HepG2 (cell line): ENCODE results near the gene PA2G4. TPM values are rescaled to one million over a fixed set of nuclear protein-coding genes. Genes with fewer than 3 reads are reported as not detected.

Experiments
- FOXA3 ChIP-seq: IDR thresholded peaks from 2 replicates; pipeline ENCODE4 v1.6.1; 2016; ENCODE audit warnings: missing genetic modification reagents, missing compliant biosample characterization
- FOXK1 ChIP-seq: sonication (generic); formaldehyde crosslinking; IDR thresholded peaks from 2 replicates; pipeline ENCODE4 v1.4.0; 2020; ENCODE audit warnings: low read depth, missing genetic modification reagents, borderline replicate concordance
- FOXM1 ChIP-seq: sonication (generic); formaldehyde crosslinking; IDR thresholded peaks from 2 replicates; pipeline ENCODE4 v1.5.0; 2020; ENCODE audit warnings: missing genetic modification reagents
- GATAD1 ChIP-seq: IDR thresholded peaks from 2 replicates; pipeline ENCODE4 v1.6.1; 2016; ENCODE audit warnings: missing genetic modification reagents, missing compliant biosample characterization
- MED8 ChIP-seq: sonication (generic); formaldehyde crosslinking; IDR thresholded peaks from 2 replicates; pipeline ENCODE4 v1.8.1; 2023; ENCODE audit warnings: mild to moderate bottlenecking, missing genetic modification reagents; ENCODE audit not compliant: insufficient replicate concordance
- MIER2 ChIP-seq: IDR thresholded peaks from 2 replicates; pipeline ENCODE4 v1.6.1; 2016; ENCODE audit warnings: missing biosample characterization, missing genetic modification reagents
- MIXL1 ChIP-seq: IDR thresholded peaks from 2 replicates; pipeline ENCODE4 v1.6.1; 2016
- NFKBIZ ChIP-seq: IDR thresholded peaks from 2 replicates; pipeline ENCODE4 v1.6.1; 2018; ENCODE audit warnings: missing genetic modification reagents, missing compliant biosample characterization
- POLR2G ChIP-seq: fragments of 200-400 bp; formaldehyde crosslinking; IDR thresholded peaks from 2 replicates; pipeline ENCODE4 v1.6.1; 2018; ENCODE audit warnings: mild to moderate bottlenecking, low read depth, low read length, moderate library complexity
- RXRA ChIP-seq: sonication (generic); formaldehyde crosslinking; IDR thresholded peaks from 2 replicates; pipeline ENCODE4 v1.5.1; 2020; ENCODE audit warnings: missing genetic modification reagents
- SNRNP70 ChIP-seq: fragments of 200-400 bp; formaldehyde crosslinking; IDR thresholded peaks from 2 replicates; pipeline ENCODE4 v1.6.1; 2017; ENCODE audit warnings: mild to moderate bottlenecking, low read depth, low read length, moderate library complexity
- SOX13 ChIP-seq, 3 experiments: fragments of 450-650 bp in 1 of 3; sonication (generic) in 1 of 3; formaldehyde crosslinking in 1 of 3; IDR thresholded peaks in 2 of 3; conservative IDR thresholded peaks in 1 of 3; 2 replicates each; pipeline versions ENCODE4 v1.5.0 to v1.6.1; 2016 to 2020; ENCODE audit warnings: antibody characterized with exemption in 1 of 3, mild to moderate bottlenecking in 1 of 3, missing compliant biosample characterization in 1 of 3, missing genetic modification reagents in 1 of 3, moderate library complexity in 1 of 3
- THYN1 ChIP-seq: sonication (generic); formaldehyde crosslinking; IDR thresholded peaks from 2 replicates; pipeline ENCODE4 v1.8.1; 2023; ENCODE audit warnings: low read depth, mild to moderate bottlenecking, moderate library complexity, missing genetic modification reagents, borderline replicate concordance
- ZMYM3 ChIP-seq: sonication (generic); formaldehyde crosslinking; IDR thresholded peaks from 2 replicates; pipeline ENCODE4 v1.5.1; 2020; ENCODE audit warnings: mild to moderate bottlenecking, missing genetic modification reagents
- ZNF253 ChIP-seq: sonication (generic); formaldehyde crosslinking; IDR thresholded peaks from 2 replicates; pipeline ENCODE4 v1.8.0; 2022; ENCODE audit warnings: mild to moderate bottlenecking, missing genetic modification reagents, borderline replicate concordance
- ZNF543 ChIP-seq: sonication (generic); formaldehyde crosslinking; IDR thresholded peaks from 2 replicates; pipeline ENCODE4 v1.4.0; 2020; ENCODE audit warnings: mild to moderate bottlenecking, missing genetic modification reagents
- ZNF562 ChIP-seq: sonication (generic); formaldehyde crosslinking; IDR thresholded peaks from 2 replicates; pipeline ENCODE4 v1.8.0; 2022; ENCODE audit warnings: missing genetic modification reagents, borderline replicate concordance
- ZNF772 ChIP-seq: sonication (generic); formaldehyde crosslinking; IDR thresholded peaks from 2 replicates; pipeline ENCODE4 v1.5.0; 2020; ENCODE audit warnings: mild to moderate bottlenecking, missing genetic modification reagents
- ZNF83 ChIP-seq: sonication (generic); formaldehyde crosslinking; IDR thresholded peaks from 2 replicates; pipeline ENCODE4 v1.4.0; 2020; ENCODE audit warnings: missing genetic modification reagents, mild to moderate bottlenecking, borderline replicate concordance
- ZSCAN25 ChIP-seq: sonication (generic); formaldehyde crosslinking; IDR thresholded peaks from 2 replicates; pipeline ENCODE4 v1.8.0; 2022; ENCODE audit warnings: mild to moderate bottlenecking, missing genetic modification reagents
- polyA plus RNA-seq, 8 experiments: library from polyadenylated mRNA; depleted of rRNA in 3 of 8; stranded (reverse) in 7 of 8; unstranded in 1 of 8; fragments of >200 nt; fragmentation: Illumina TruSeq in 4 of 8; extraction: Trizol in 4 of 8; gene quantifications; 2 replicates each; pipeline versions ENCODE4 v1.2.1 to v1.2.3, GENCODE V29; 2011 to 2016; ENCODE audit warnings: low read depth in 4 of 8, missing spikeins in 1 of 8, mixed read lengths in 1 of 8; ENCODE audit not compliant: insufficient read depth in 1 of 8
- total RNA-seq, 5 experiments: library from RNA; depleted of rRNA; stranded (reverse); fragments of >200 nt; fragmentation: Illumina TruSeq; extraction: Trizol; gene quantifications; 2 replicates each; pipeline ENCODE4 v1.2.3, GENCODE V29; 2016; ENCODE audit warnings: low read depth in 1 of 5
- TF ChIP-seq, protein P1 (sequence below): sonication (generic); formaldehyde crosslinking; conservative IDR thresholded peaks from 2 replicates; pipeline ENCODE4 v1.4.0; 2020; ENCODE audit warnings: missing genetic modification reagents
- TF ChIP-seq, protein P2 (sequence below): sonication (generic); formaldehyde crosslinking; IDR thresholded peaks from 2 replicates; pipeline ENCODE4 v1.8.1; 2023; ENCODE audit warnings: mild to moderate bottlenecking, moderate library complexity, missing genetic modification reagents
- TF ChIP-seq, protein P3 (sequence below): sonication (generic); formaldehyde crosslinking; IDR thresholded peaks from 2 replicates; pipeline ENCODE4 v1.9.0; 2021; ENCODE audit warnings: missing genetic modification reagents, mild to moderate bottlenecking, borderline replicate concordance
- TF ChIP-seq, protein P4 (sequence below): sonication (generic); formaldehyde crosslinking; IDR thresholded peaks from 2 replicates; pipeline ENCODE4 v1.4.0; 2020; ENCODE audit warnings: missing genetic modification reagents

PA2G4 gene
- total and polyA plus RNA-seq, 2 of the 13 experiments (the other 11 are each of a cell fraction or from before 2014, with no cell fraction given): 147 to 240 TPM

DNA sequence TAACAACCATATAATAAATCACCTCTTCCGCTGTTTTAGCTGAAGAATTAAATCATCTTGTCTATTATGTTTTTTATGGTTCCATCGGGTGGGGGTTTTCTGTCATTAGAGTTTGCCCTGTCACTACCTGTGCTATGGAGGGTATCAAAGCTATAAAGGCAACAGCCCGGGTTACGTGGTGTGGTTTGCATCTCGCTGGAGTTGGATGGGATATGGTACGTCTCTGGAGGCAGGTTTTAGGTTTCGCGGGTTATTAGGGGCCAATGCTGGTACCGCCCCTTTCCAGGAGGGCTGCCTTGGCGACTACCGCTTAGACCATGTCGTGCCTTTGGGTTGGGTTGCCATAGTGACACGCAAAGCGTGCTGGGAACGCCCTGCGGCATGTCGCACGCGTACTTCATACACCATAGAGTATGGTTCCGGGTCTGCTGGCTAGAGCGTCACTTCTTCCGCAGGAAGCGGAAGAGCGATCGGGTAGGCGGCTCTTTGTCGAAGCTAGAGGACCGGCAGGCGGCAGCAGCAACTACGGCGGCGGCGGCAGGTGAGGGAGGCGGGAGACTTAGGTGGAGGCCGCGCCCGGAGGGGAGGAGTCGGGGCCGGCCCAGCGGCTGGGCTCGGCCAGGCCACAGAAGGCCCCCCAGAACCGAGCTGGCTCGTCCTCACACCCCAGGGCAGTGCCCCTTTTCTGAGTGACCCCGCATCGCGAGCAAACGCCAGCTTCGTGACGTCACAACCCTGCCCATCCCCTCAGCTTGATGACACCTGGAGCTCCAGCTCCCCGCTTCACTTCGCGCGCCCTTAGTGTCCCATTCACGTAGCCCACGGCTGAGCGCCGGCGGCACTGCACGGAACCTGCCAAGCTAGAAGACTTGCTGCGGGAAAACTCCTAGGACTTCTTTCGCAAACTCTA, 13.7 kb downstream of the PA2G4 start, which contains the start of gene ZC3H10 (continued):
- no peak for TF ChIP-seq MED8 (CRISPR knock-in tag)
- TF ChIP-seq MIXL1: peak; percentile 86
- peak; percentile 96 for TF ChIP-seq GATAD1 (CRISPR knock-in tag)
- TF ChIP-seq THYN1 (CRISPR knock-in tag): no peak
- peak; percentile 35; the same call in 1 of the 2 replicates for TF ChIP-seq ZMYM3 (CRISPR knock-in tag)
- no peak for TF ChIP-seq ZSCAN25 (CRISPR knock-in tag)
- peak; percentile 87 for TF ChIP-seq RXRA (CRISPR knock-in tag)
- no peak for TF ChIP-seq ZNF562 (CRISPR knock-in tag)
- TF ChIP-seq ZNF253 (CRISPR knock-in tag): no peak
- TF ChIP-seq, protein P1, sequence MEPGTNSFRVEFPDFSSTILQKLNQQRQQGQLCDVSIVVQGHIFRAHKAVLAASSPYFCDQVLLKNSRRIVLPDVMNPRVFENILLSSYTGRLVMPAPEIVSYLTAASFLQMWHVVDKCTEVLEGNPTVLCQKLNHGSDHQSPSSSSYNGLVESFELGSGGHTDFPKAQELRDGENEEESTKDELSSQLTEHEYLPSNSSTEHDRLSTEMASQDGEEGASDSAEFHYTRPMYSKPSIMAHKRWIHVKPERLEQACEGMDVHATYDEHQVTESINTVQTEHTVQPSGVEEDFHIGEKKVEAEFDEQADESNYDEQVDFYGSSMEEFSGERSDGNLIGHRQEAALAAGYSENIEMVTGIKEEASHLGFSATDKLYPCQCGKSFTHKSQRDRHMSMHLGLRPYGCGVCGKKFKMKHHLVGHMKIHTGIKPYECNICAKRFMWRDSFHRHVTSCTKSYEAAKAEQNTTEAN (CRISPR knock-in tag): no peak; the same call in 1 of the 2 replicates
- TF ChIP-seq POLR2G: peak; percentile 97
- no peak for TF ChIP-seq FOXM1 (CRISPR knock-in tag)
- TF ChIP-seq FOXK1 (CRISPR knock-in tag): peak; percentile 90; the same call in 1 of the 2 replicates
- no peak for TF ChIP-seq ZNF83 (CRISPR knock-in tag)
- no peak for TF ChIP-seq ZNF543 (CRISPR knock-in tag)
- no peak for TF ChIP-seq NFKBIZ (CRISPR knock-in tag)
- TF ChIP-seq, protein P2, sequence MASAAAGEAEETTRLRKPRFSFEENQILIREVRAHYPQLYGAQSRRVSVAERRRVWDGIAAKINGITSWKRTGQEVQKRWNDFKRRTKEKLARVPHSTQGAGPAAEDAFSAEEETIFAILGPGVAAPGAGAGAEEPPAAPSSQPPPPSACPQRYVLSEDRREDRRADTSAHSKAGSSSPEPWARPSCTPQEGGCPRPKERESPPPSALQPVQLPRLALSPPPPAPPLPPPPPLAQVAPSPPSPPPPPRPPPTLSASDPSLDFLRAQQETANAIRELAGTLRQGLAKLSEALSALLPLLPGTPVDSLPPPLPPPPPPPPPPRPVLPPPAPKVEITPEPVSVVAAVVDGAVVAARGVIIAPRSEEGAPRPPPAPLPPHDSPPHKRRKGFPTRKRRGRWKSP (CRISPR knock-in tag): peak; percentile 56; the same call in 1 of the 2 replicates
- TF ChIP-seq, protein P3, sequence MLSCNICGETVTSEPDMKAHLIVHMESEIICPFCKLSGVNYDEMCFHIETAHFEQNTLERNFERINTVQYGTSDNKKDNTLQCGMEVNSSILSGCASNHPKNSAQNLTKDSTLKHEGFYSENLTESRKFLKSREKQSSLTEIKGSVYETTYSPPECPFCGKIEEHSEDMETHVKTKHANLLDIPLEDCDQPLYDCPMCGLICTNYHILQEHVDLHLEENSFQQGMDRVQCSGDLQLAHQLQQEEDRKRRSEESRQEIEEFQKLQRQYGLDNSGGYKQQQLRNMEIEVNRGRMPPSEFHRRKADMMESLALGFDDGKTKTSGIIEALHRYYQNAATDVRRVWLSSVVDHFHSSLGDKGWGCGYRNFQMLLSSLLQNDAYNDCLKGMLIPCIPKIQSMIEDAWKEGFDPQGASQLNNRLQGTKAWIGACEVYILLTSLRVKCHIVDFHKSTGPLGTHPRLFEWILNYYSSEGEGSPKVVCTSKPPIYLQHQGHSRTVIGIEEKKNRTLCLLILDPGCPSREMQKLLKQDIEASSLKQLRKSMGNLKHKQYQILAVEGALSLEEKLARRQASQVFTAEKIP (CRISPR knock-in tag): no peak
- peak; percentile 92 for TF ChIP-seq ZNF772
- peak; percentile 71 for TF ChIP-seq FOXA3 (CRISPR knock-in tag)
- no peak for TF ChIP-seq SOX13 (IDR thresholded peaks at IDR 0.05)
- TF ChIP-seq SOX13 (CRISPR knock-in tag; conservative IDR thresholded peaks at IDR 0.05 in 1 of 2, IDR thresholded peaks at IDR 0.05 in 1 of 2): peak in 1 of 2 experiments; percentile 46; a peak in 1 of 4 replicates
- TF ChIP-seq MIER2: no peak
- TF ChIP-seq, protein P4, sequence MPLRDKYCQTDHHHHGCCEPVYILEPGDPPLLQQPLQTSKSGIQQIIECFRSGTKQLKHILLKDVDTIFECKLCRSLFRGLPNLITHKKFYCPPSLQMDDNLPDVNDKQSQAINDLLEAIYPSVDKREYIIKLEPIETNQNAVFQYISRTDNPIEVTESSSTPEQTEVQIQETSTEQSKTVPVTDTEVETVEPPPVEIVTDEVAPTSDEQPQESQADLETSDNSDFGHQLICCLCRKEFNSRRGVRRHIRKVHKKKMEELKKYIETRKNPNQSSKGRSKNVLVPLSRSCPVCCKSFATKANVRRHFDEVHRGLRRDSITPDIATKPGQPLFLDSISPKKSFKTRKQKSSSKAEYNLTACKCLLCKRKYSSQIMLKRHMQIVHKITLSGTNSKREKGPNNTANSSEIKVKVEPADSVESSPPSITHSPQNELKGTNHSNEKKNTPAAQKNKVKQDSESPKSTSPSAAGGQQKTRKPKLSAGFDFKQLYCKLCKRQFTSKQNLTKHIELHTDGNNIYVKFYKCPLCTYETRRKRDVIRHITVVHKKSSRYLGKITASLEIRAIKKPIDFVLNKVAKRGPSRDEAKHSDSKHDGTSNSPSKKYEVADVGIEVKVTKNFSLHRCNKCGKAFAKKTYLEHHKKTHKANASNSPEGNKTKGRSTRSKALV: no peak
- no peak for TF ChIP-seq SNRNP70
